KOPT-K1 (cell line): ENCODE measurements around the gene GRIK4.
"Not testable (repeated sequence)": the region's sequence is repeated elsewhere in the genome, so short reads cannot be mapped to it uniquely, and the experiment has no call there.

Experiments
- H3K27ac ChIP-seq: fragments of 200-600 bp; sonication (generic); 2 replicates; pipeline ENCODE4 v1.5.1; 2016; ENCODE audit warnings: antibody characterized with exemption, mild to moderate bottlenecking, low read depth, low read length; ENCODE audit not compliant: poor library complexity, severe bottlenecking
- H3K36me3 ChIP-seq: fragments of 200-600 bp; sonication (generic); 2 replicates; pipeline ENCODE4 v1.5.1; 2017; ENCODE audit warnings: antibody characterized with exemption, mild to moderate bottlenecking, low read length, moderate library complexity; ENCODE audit not compliant: insufficient read depth
- H3K9me3 ChIP-seq: fragments of 200-600 bp; sonication (generic); 2 replicates; pipeline ENCODE4 v1.5.1; 2017; ENCODE audit warnings: antibody characterized with exemption, low read length, mild to moderate bottlenecking; ENCODE audit not compliant: insufficient read depth, poor library complexity, severe bottlenecking

The GRIK4 gene

GRCh38 chr11:120500414-120501071, 11.0 kb upstream of the GRIK4 start:
- Histone ChIP-seq H3K27ac (no peak overlapping the region), H3K9me3 (no peaks in the 10 kb centered on the region), H3K36me3 (no peaks in the 10 kb centered on the region)

DNA sequence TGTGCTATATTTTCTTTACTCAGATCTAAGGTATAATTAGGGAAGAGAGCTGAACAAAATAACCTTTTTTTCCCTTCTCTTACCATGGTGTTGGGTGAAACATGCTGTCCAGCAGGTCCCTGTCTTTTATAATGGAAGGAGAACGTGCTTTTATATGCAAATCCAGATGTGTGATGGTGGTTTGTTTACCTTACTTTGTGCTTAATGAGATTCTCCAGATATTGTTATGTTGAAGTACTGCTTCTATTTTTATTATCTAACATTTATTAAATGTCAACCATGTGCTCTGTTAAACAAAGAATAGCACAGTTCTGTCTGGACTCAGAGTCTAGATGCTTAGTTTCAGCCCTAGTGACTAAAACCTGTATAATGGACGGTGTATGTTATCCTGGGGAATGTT, 10.1 kb upstream of the GRIK4 start:
- Histone ChIP-seq H3K36me3 (no peaks in the 10 kb centered on the region), H3K27ac (no peak overlapping the region), H3K9me3 (no peaks in the 10 kb centered on the region)

- Histone ChIP-seq H3K9me3 (no peaks in the 10 kb centered on the region), H3K36me3 (no peaks in the 10 kb centered on the region), H3K27ac (no peak overlapping the region)
Observed at GRCh38 chr11:120501976-120502755, 9.4 kb upstream of the GRIK4 start.

DNA sequence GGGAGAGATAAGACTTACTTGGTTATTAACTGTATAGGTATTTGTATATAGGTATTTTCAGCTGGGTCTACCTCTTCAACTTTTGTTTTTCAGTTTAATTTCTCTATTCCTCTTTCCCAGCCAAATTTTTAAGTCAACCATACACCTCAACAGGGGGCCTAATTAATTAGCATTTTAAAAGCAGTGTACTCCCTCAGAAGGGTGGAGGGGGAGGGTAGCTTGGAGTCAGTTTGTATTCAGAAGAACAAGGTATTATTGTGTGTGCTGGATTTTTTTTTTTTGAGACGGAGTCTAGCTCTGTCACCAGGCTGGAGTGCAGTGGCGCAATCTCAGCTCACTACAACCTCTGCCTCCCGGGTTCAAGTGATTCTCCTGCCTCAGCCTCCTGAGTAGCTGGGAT, 8.0 kb upstream of the GRIK4 start:
- H3K27ac ChIP-seq, H3K9me3 ChIP-seq, H3K36me3 ChIP-seq: not testable (repeated sequence)

GRCh38 chr11:120505801-120506425, 5.6 kb upstream of the GRIK4 start:
- no peak overlapping the region for H3K27ac ChIP-seq
- H3K9me3 ChIP-seq, result no peaks in the 10 kb centered on the region
- H3K36me3 ChIP-seq, result no peaks in the 10 kb centered on the region

GRCh38 chr11:120509346-120510053, 2.0 kb upstream of the GRIK4 start:
- Histone ChIP-seq H3K36me3 (no peaks in the 10 kb centered on the region), H3K27ac (no peak overlapping the region), H3K9me3 (no peaks in the 10 kb centered on the region)

DNA sequence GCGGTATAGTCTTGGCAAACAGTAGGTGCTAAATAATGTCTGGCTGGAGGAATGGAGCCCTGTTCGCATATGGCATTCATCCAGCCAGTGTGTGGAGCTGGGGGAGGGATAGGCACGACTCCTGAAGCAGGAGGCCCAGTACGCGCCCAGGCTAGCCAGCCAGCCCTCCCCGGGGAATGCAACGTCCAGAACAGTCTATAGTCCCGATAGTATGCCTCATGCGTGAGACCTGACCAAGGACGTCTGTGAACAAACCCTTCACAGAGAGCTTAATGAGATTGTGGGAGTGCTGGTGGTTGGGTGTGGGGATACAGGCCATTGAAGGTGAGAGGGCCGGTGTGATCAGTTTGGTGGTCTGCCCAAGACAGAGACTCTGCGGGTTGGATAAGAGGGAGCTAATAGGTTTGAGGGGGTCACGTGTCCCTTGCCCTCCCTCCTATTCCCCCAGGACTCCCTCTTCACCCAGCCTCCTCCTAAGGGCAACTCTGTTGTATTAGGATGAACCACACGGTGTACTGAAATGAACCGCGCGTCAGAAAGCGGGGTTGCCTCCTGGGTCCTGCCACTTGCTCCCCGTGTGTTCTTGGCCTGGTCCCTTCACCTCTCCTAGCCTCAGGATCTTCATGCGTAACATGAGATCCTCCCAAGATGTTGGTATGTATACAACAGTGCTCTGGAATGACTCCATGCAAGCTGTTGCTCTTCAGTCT, 987 bp upstream of the GRIK4 start:
- Histone ChIP-seq H3K27ac (no peak overlapping the region), H3K36me3 (no peaks in the 10 kb centered on the region), H3K9me3 (no peaks in the 10 kb centered on the region)

DNA sequence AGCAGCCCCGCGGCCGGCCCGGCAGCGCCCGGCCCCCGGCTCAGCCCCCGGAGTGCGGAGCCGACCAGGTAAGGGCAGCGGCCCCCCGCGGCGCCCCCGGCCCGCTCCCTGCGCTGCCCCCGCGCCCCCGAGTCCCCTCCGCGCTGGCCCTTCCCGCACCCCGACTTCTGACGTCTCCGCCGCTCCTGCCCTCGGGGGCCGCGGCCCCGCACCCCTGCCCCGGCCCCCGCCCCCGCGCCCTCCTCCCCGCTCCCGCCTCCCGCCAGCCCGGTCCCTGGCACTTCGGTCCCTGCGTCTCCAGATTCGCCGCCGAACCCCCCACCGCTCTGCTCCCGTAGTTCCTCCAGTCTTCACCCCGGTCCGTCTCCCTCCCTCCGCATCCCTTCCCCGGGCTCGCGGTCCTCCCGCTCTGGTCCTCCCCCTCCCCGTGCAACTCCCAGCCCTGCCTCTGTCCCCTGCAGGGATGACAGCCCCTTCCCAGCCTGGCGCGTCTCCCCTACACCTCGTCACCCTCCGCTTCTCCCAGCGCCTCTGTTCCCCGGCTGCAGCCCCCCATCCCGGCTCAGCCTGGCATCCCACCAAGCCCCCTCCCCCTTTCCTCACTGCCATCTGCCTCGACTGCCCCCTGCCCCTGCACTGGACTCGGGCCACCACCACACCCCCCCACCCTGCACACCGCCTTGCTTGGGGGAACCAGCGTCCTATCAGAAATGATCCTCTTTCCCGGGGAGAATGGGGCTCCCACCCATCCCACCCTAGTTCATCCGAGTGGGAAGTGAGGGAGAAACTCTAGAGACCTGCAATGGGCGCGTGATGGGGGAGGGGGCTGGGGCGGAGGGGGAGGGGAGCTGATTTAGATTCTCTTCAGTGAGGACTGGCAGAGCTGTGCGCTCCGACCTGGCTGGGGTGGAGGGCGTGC, 531 bp downstream of the GRIK4 start:
- no peak overlapping the region for H3K27ac ChIP-seq
- no peaks in the 10 kb centered on the region for H3K9me3 ChIP-seq
- H3K36me3 ChIP-seq, result no peaks in the 10 kb centered on the region

GRCh38 chr11:120512739-120513435, 1.3 kb downstream of the GRIK4 start:
- Histone ChIP-seq H3K27ac (no peak overlapping the region), H3K36me3 (no peaks in the 10 kb centered on the region), H3K9me3 (no peaks in the 10 kb centered on the region)

DNA sequence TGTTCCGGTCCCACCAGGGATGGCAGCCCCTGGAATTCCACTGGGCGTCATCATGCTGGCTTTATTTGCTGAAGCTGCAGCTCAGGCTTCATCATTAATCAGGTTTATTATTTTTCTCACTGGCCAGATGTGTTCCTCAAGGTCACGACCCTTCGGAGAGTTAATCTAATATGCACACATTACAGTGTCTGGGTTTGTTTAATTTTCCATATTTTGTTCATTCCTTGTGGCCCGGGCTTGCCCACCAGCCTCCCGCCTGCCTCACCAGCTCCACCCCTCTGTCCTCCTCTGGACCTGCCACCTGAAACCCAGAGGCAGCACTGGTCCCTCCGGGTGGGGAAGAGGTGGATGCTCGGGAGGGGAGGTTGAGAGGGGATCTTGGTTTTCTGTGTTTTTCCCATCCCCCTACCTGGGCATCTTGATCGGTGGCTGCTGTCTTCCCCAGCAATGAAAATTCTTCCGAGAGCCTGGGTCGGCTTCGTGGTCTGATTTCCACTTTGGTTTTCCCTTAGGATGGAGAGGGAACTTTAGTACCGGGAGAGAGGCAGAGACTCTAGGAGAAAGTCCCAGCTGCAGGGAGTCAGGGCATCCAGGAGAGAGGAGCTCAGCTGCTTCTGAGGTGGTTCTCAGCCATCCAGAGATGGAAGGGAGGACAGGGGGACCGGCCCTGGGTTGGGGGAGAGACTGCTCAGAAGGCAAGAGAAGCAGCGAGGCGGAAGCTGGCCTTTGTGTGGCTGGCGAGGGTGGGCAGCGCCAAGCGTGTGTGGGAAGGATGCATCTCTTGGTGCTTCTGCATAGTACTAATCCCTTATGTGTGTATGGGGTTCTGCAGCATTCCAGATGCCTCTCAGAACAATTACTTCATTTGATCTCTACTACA, 2.1 kb downstream of the GRIK4 start:
- no peak overlapping the region for H3K27ac ChIP-seq
- H3K9me3 ChIP-seq, result no peaks in the 10 kb centered on the region
- no peaks in the 10 kb centered on the region for H3K36me3 ChIP-seq

GRCh38 chr11:120514541-120515121, 3.1 kb downstream of the GRIK4 start:
- no peaks in the 10 kb centered on the region for H3K36me3 ChIP-seq
- no peak overlapping the region for H3K27ac ChIP-seq
- H3K9me3 ChIP-seq, result no peaks in the 10 kb centered on the region

- no peaks in the 10 kb centered on the region for H3K36me3 ChIP-seq
- H3K9me3 ChIP-seq, result no peaks in the 10 kb centered on the region
- no peak overlapping the region for H3K27ac ChIP-seq
Observed at GRCh38 chr11:120515186-120515723, 3.7 kb downstream of the GRIK4 start.
